ENCODE results near the gene SLC35G3.
"Not testable (repeated sequence)": the region's sequence is repeated elsewhere in the genome, so short reads cannot be mapped to it uniquely, and the experiment has no call there.

Gene SLC35G3

DNA sequence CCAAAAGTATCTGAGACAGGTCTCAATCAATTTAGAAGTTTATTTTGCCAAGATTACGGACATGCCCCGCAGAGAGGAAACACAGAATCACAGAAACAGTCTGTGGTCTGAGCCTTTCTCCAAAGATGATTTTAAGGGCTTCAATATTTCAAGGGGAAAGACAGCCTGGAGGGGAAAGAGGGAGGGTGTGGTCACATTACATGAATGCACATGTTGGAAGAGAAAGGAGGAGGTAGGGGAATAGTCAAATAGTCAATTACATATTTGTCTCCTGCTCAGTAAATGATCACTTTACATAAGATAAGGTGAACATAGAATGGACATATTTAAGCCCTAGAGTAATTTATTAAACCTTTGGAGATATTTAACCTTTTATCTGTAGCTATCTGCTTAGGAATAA is 34.3 kb downstream of the SLC35G3 start:
- Histone ChIP-seq H3K4me1 (ENCODE audit: control insufficient read depth, insufficient read depth, low read length, poor library complexity, severe bottlenecking) (peaks cover 18% of the 10 kb centered on the region), H3K27ac (ENCODE audit: insufficient read depth, low read length, poor library complexity, severe bottlenecking) (peak overlapping the region; percentile 9), H3K9me3 (ENCODE audit: control insufficient read depth, low read length) (no peaks in the 10 kb centered on the region), H3K4me3 (ENCODE audit: insufficient read depth, low read depth, low read length, poor library complexity, severe bottlenecking) (no peak overlapping the region), H3K27me3 (replicated peaks; ENCODE audit: control insufficient read depth, insufficient read depth, low read length, poor library complexity, severe bottlenecking) (no peaks in the 10 kb centered on the region), H3K36me3 (ENCODE audit: control insufficient read depth, insufficient read depth, low read length) (no peaks in the 10 kb centered on the region)
- DNase-seq, result no peak

DNA sequence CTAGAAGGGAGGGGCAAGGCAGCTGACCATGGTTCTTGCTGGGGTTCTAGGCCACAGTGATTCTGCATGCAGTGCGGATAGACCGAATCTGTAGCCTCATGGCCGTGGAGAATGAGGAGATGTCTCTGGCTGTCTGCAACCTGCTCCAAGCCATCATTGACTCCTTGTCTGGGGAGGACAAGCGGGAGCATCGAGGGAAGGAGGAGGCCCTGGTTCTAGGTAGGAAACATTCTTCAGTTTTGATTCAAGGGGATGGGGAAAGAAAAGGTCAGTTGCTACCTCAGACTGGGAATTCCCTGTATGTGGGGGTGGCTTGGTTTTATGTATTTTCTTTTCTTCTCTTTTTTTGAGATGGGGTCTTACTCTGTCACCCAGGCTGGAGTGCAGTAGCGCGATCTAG is 38.9 kb downstream of the SLC35G3 start:
- DNase-seq, result no peak
- no peak overlapping the region for H3K27ac ChIP-seq (ENCODE audit: insufficient read depth, low read length, poor library complexity, severe bottlenecking)
- H3K9me3 ChIP-seq (ENCODE audit: control insufficient read depth, low read length), result no peaks in the 10 kb centered on the region
- no peaks in the 10 kb centered on the region for H3K36me3 ChIP-seq (ENCODE audit: control insufficient read depth, insufficient read depth, low read length)
- no peak overlapping the region for H3K4me3 ChIP-seq (ENCODE audit: insufficient read depth, low read depth, low read length, poor library complexity, severe bottlenecking)
- H3K4me1 ChIP-seq (ENCODE audit: control insufficient read depth, insufficient read depth, low read length, poor library complexity, severe bottlenecking), result no peaks in the 10 kb centered on the region
- H3K27me3 ChIP-seq (replicated peaks; ENCODE audit: control insufficient read depth, insufficient read depth, low read length, poor library complexity, severe bottlenecking), result no peaks in the 10 kb centered on the region

DNA sequence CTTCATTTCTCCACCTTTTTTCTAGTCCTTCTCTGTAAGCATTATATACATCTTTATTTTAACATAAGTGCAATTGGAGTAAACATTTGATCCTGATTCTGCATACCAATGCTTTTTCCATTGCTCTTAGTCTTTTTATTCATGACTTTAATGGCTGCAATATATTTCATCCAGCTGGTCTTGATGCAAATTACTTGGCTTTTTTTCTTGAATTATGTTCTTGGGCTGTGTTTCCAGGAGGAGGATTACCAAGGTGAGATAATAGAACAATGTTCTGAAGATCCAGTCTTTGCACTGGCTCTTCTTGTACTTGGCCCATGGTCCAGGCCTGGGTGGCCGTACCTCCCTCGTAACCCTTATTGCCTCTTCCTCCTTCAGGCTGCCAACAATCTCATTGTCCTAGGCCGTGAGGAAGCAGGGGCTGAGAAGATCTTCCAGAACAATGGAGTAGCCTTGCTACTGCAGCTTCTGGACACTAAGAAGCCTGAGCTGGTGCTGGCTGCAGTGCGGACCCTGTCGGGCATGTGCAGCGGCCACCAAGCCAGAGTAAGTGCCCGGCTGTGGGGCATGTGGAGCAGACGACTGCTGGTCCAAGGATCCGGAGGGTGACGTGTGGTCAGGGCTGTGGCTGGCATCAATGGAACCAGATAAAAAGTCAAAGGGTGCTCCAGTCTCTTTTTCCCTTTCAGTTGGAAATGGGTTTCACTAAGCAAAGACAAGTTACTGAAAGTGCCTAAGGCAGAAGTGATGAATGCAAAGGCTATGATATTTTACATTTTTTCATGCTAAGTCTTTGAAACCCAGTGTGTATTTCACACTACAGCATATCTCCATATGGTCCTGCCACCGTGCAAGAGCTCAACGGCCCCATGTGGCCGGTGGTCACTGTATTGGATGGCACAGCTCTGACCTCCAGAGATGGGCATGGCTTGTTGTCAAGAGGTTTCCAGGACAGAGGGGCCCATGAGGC is 39.7 kb downstream of the SLC35G3 start:
- Histone ChIP-seq H3K4me1 (ENCODE audit: control insufficient read depth, insufficient read depth, low read length, poor library complexity, severe bottlenecking) (no peaks in the 10 kb centered on the region), H3K27ac (ENCODE audit: insufficient read depth, low read length, poor library complexity, severe bottlenecking) (no peak overlapping the region), H3K36me3 (ENCODE audit: control insufficient read depth, insufficient read depth, low read length) (no peaks in the 10 kb centered on the region), H3K9me3 (ENCODE audit: control insufficient read depth, low read length) (no peaks in the 10 kb centered on the region), H3K27me3 (replicated peaks; ENCODE audit: control insufficient read depth, insufficient read depth, low read length, poor library complexity, severe bottlenecking) (no peaks in the 10 kb centered on the region), H3K4me3 (ENCODE audit: insufficient read depth, low read depth, low read length, poor library complexity, severe bottlenecking) (no peak overlapping the region)
- DNase-seq, result no peak

DNA sequence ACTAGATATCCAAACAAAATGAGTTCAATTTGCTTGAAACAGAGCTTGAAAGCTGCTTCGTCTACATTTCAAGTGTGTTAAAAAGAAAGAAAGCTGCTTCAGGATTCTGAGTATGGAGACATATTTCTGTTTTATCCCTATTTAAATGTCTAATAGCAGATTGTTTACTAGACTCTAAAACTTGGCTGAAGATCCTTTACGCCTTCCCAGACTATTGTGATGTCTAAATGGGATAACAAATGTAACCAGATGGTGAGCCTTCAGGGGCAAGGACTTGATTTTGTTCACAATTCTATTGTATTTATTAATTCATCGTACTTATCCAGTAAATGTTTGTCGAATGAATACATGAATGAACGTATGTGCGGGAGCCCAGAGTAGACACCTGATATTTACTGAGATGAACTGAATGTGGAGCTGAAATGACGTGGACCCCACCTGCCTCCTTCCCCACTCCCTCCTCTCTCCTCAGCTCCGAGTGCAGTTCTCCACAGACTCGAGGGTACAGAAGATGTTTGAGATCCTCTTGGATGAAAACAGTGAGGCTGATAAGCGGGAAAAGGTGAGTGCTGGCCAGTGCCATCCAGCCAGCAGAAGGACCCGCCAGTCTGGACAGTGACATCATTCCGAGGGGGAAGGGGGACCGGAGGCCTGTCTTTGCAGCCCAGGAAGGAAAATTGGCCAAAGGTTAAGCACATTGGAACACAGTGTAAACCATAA is 41.6 kb downstream of the SLC35G3 start:
- no peak for DNase-seq
- H3K4me3 ChIP-seq (ENCODE audit: insufficient read depth, low read depth, low read length, poor library complexity, severe bottlenecking), result no peak overlapping the region
- no peaks in the 10 kb centered on the region for H3K9me3 ChIP-seq (ENCODE audit: control insufficient read depth, low read length)
- no peaks in the 10 kb centered on the region for H3K27me3 ChIP-seq (replicated peaks; ENCODE audit: control insufficient read depth, insufficient read depth, low read length, poor library complexity, severe bottlenecking)
- no peaks in the 10 kb centered on the region for H3K36me3 ChIP-seq (ENCODE audit: control insufficient read depth, insufficient read depth, low read length)
- H3K4me1 ChIP-seq (ENCODE audit: control insufficient read depth, insufficient read depth, low read length, poor library complexity, severe bottlenecking), result no peaks in the 10 kb centered on the region
- H3K27ac ChIP-seq (ENCODE audit: insufficient read depth, low read length, poor library complexity, severe bottlenecking), result no peak overlapping the region

DNA sequence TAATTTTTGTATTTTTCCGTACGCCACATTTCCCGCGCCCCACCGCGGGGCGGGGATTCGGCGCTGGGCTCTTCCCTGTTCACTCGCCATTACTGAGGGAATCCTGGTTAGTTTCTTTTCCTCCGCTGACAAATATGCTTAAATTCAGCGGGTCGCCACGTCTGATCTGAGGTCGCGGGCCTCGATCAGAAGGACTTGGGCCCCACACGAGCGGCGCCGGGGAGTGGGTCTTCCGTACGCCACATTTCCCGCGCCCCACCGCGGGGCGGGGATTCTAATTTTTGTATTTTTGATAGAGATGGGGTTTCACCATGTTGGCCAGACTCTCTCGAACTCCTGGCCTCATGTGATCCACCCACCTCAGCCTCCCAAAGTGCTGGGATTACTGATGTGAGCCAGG is 43.1 kb downstream of the SLC35G3 start:
- H3K9me3 ChIP-seq (ENCODE audit: control insufficient read depth, low read length); H3K4me1 ChIP-seq (ENCODE audit: control insufficient read depth, insufficient read depth, low read length, poor library complexity, severe bottlenecking); H3K27ac ChIP-seq (ENCODE audit: insufficient read depth, low read length, poor library complexity, severe bottlenecking); H3K36me3 ChIP-seq (ENCODE audit: control insufficient read depth, insufficient read depth, low read length); H3K27me3 ChIP-seq (replicated peaks; ENCODE audit: control insufficient read depth, insufficient read depth, low read length, poor library complexity, severe bottlenecking); DNase-seq; H3K4me3 ChIP-seq (ENCODE audit: insufficient read depth, low read depth, low read length, poor library complexity, severe bottlenecking): not testable (repeated sequence)

DNA sequence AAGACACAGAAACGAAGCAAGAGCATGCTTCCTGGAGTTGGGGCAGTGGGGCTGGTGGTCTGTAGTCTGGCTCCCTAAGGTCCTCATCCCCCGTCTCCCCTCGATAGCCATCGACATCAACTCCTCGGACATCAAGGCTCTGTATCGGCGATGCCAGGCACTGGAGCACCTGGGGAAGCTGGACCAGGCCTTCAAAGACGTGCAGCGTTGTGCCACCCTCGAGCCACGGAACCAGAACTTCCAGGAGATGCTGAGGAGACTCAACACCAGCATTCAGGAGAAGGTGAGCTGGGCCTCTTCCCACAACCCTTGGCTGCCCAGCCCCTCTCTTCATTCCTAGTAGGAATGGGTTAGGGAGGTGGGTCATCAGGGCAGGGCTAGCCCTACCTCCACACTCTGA is 44.3 kb downstream of the SLC35G3 start:
- no peak overlapping the region for H3K27ac ChIP-seq (ENCODE audit: insufficient read depth, low read length, poor library complexity, severe bottlenecking)
- H3K36me3 ChIP-seq (ENCODE audit: control insufficient read depth, insufficient read depth, low read length), result no peaks in the 10 kb centered on the region
- no peaks in the 10 kb centered on the region for H3K4me1 ChIP-seq (ENCODE audit: control insufficient read depth, insufficient read depth, low read length, poor library complexity, severe bottlenecking)
- H3K9me3 ChIP-seq (ENCODE audit: control insufficient read depth, low read length), result no peaks in the 10 kb centered on the region
- no peak for DNase-seq
- H3K4me3 ChIP-seq (ENCODE audit: insufficient read depth, low read depth, low read length, poor library complexity, severe bottlenecking), result no peak overlapping the region
- H3K27me3 ChIP-seq (replicated peaks; ENCODE audit: control insufficient read depth, insufficient read depth, low read length, poor library complexity, severe bottlenecking), result no peaks in the 10 kb centered on the region

DNA sequence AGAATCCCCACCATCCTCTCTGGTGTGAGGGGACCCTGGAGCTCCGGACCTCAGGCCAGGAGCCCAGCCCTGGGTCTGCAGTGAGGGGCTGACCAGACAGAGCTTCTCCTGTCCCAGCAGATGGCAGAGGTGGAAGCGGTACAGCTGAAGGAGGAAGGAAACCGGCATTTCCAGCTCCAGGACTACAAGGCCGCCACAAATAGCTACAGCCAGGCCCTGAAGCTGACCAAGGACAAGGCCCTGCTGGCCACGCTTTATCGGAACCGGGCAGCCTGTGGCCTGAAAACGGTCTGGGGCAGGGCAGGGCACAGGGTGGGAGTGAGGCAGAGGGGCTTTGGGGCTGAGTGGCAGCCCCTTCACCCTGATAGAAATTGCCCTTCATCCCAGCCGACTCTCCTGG is 46.0 kb downstream of the SLC35G3 start:
- no peak for DNase-seq
- H3K27ac ChIP-seq (ENCODE audit: insufficient read depth, low read length, poor library complexity, severe bottlenecking), result no peak overlapping the region
- no peak overlapping the region for H3K4me3 ChIP-seq (ENCODE audit: insufficient read depth, low read depth, low read length, poor library complexity, severe bottlenecking)
- H3K9me3 ChIP-seq (ENCODE audit: control insufficient read depth, low read length), result no peaks in the 10 kb centered on the region
- H3K4me1 ChIP-seq (ENCODE audit: control insufficient read depth, insufficient read depth, low read length, poor library complexity, severe bottlenecking), result no peaks in the 10 kb centered on the region
- no peaks in the 10 kb centered on the region for H3K36me3 ChIP-seq (ENCODE audit: control insufficient read depth, insufficient read depth, low read length)
- no peaks in the 10 kb centered on the region for H3K27me3 ChIP-seq (replicated peaks; ENCODE audit: control insufficient read depth, insufficient read depth, low read length, poor library complexity, severe bottlenecking)

DNA sequence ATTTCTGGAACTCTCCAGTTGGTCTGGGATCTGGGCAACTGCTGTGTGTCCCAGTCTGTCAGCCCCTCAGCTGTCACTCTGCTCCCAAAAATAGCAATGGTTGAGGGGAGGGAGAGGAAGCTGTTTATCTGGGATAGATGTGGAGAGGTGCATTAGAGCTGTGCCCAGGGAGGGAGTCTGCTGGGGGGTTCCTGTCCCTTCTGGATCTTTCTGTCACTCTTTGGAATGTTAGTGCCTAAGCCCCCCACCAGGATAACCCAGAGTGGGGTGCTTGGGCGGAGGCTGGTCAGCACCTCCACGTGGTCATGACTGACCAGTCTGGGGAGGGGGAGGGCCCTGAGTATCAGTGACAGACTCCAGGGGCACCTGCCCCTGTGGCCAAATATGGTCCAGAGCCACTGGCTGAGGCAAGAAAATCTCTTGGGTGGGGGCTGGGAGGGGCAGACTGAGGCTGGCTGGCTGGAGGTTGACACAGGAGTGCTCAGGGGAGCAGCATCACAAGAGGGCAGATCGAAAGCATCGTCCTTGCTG is 46.8 kb downstream of the SLC35G3 start, which contains the start of gene UNC45B:
UNC45B (plus strand) TSS at position 443 of the 531 bp plus-strand sequence. CDS start 447 bp downstream, outside the sequence.
- H3K4me1 ChIP-seq (ENCODE audit: control insufficient read depth, insufficient read depth, low read length, poor library complexity, severe bottlenecking), result no peaks in the 10 kb centered on the region
- H3K27ac ChIP-seq (ENCODE audit: insufficient read depth, low read length, poor library complexity, severe bottlenecking), result no peak within 1 kb of the TSS
- no peaks in the 10 kb centered on the region for H3K36me3 ChIP-seq (ENCODE audit: control insufficient read depth, insufficient read depth, low read length)
- no peak within 1 kb of the TSS for H3K4me3 ChIP-seq (ENCODE audit: insufficient read depth, low read depth, low read length, poor library complexity, severe bottlenecking)
- H3K27me3 ChIP-seq (replicated peaks; ENCODE audit: control insufficient read depth, insufficient read depth, low read length, poor library complexity, severe bottlenecking), result no peaks in the 10 kb centered on the region
- H3K9me3 ChIP-seq (ENCODE audit: control insufficient read depth, low read length), result no peaks in the 10 kb centered on the region
- no peak for DNase-seq

DNA sequence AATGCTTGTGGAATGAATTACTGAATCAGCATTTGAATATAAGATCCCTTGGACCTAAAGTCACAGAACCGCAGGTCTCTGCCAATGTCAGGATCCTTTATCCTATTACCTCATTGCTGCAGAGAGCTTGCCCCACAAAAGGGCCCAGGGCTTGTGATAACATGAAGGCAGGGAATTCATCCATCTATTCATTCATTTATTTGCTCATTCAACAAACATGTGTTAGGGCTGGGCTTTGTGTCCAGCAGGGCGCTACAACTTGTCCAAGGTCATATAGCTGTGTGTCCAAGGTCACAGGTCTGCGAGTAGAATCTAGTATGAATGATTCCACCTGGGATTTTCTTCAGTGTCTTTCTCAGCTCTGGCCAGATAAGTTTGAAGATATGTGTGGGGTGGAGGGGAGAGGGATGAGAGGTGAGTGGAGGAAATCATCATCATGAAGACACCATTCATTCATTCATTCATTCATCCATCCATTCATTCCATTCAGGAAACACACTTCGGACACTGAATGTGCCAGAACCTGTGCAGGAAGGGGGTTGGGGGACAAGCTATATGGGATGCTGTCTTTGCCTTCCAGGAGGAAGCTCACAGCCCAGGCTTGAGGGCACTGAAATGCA is 47.9 kb downstream of the SLC35G3 start:
- Histone ChIP-seq H3K9me3 (ENCODE audit: control insufficient read depth, low read length) (no peaks in the 10 kb centered on the region), H3K27me3 (replicated peaks; ENCODE audit: control insufficient read depth, insufficient read depth, low read length, poor library complexity, severe bottlenecking) (no peaks in the 10 kb centered on the region)
- DNase-seq, result no peak

More for the DNA sequence above, 47.9 kb downstream of the SLC35G3 start:
- peaks cover 5% of the 10 kb centered on the region for H3K4me1 ChIP-seq (ENCODE audit: control insufficient read depth, insufficient read depth, low read length, poor library complexity, severe bottlenecking)
- no peak overlapping the region for H3K4me3 ChIP-seq (ENCODE audit: insufficient read depth, low read depth, low read length, poor library complexity, severe bottlenecking)
- no peak overlapping the region for H3K27ac ChIP-seq (ENCODE audit: insufficient read depth, low read length, poor library complexity, severe bottlenecking)
- H3K36me3 ChIP-seq (ENCODE audit: control insufficient read depth, insufficient read depth, low read length), result peaks cover 3% of the 10 kb centered on the region

Measured in effector memory CD4-positive, alpha-beta T cell (primary cell).